ENCODE data around the gene SPRR4. TPM values are rescaled to one million over a fixed set of nuclear protein-coding genes. Genes with fewer than 3 reads are reported as not detected.

The SPRR4 gene
- total and polyA plus RNA-seq, 10 of the 15 experiments (the other 5 are each of a cell fraction or from before 2014, with no cell fraction given): not detected

- no peak overlapping the region for H3K27ac ChIP-seq (ENCODE audit: control insufficient read depth, insufficient read depth)
- CTCF ChIA-PET: interaction anchor here (1.2 to 2.3 kb wide), 4 partner anchors 59 to 294 kb away, joined by 4 to 5 read pairs (median 4); no protein-coding TSS in a partner anchor
- RAD21 ChIA-PET (ENCODE audit: unreplicated experiment): interaction anchor here (1.8 kb wide), 1 partner anchor 57 kb away, joined by 3 read pairs; no protein-coding TSS in a partner anchor
These were observed 41.8 kb upstream of the SPRR4 start for GRCh38 chr1:152928671-152929070.

GRCh38 chr1:152932170-152932811 lies 38.2 kb upstream of the SPRR4 start:
- POLR2A ChIA-PET: no interaction called here
- Histone ChIP-seq H3K9me3 (replicated peaks; ENCODE audit: control insufficient read depth, insufficient read depth, low read length) (no peaks in the 10 kb centered on the region), H3K4me1 (ENCODE audit: control insufficient read depth, insufficient read depth, low read length) (no peaks in the 10 kb centered on the region), H3K27me3 (replicated peaks in 1 of 2; ENCODE audit: control insufficient read depth in 2 of 2, insufficient read depth in 2 of 2, low read length in 1 of 2) (peaks cover 0 to 2% of the 10 kb centered on the region in 2 experiments; a peak in 2 of 4 replicates), H3K79me2 (ENCODE audit: control insufficient read depth, insufficient read depth, low read length) (no peaks in the 10 kb centered on the region), H2AFZ (ENCODE audit: control insufficient read depth, low read depth, low read length) (no peak overlapping the region), H3K36me3 (ENCODE audit: control insufficient read depth in 2 of 2, insufficient read depth in 2 of 2, low read length in 1 of 2) (no peaks in the 10 kb centered on the region), H3K27ac (ENCODE audit: control insufficient read depth, insufficient read depth) (no peak overlapping the region), H3K4me3 (no peak overlapping the region), H4K20me1 (ENCODE audit: control insufficient read depth, insufficient read depth) (no peaks in the 10 kb centered on the region), H3K4me2 (ENCODE audit: control insufficient read depth, insufficient read depth) (no peak overlapping the region), H3K9ac (ENCODE audit: control insufficient read depth, insufficient read depth, low read length) (no peak overlapping the region)
- in situ Hi-C loops (cut with MboI) (no loop called here), intact Hi-C loops (cut with micrococcal nuclease; ENCODE audit: unreplicated experiment) (no loop called here)
- SMC1A ChIA-PET (ENCODE audit: uncharacterized antibody, unreplicated experiment): no interaction called here
- ATAC-seq (peak; percentile 22; the same call in 2 of the 3 replicates), FAIRE-seq (peak; percentile 27), DNase-seq (ENCODE audit: low read depth, low spot score) (no peak)
- RAD21 ChIA-PET (ENCODE audit: unreplicated experiment): no interaction called here
- TF ChIP-seq PAX8 (IDR thresholded peaks at IDR 0.05): no peak
- no peak for TF ChIP-seq PML (IDR thresholded peaks at IDR 0.05; ENCODE audit: low read length)
- no peak for TF ChIP-seq STAT3 (IDR thresholded peaks at IDR 0.05; ENCODE audit: low read depth, low read length)
- CTCF ChIA-PET: no interaction called here
- 44% methylated on average over 4 of the region's 4 CpGs for WGBS (ENCODE audit: insufficient coverage, insufficient replicate concordance, low lambda C conversion rate, missing lambda C conversion rate)
- BruUV-seq (replicated peaks): no TSS peak

More at GRCh38 chr1:152928671-152929070, 41.8 kb upstream of the SPRR4 start:
- Histone ChIP-seq H3K4me1 (ENCODE audit: control insufficient read depth, insufficient read depth, low read length) (no peaks in the 10 kb centered on the region), H3K27me3 (replicated peaks in 1 of 2; ENCODE audit: control insufficient read depth in 2 of 2, insufficient read depth in 2 of 2, low read length in 1 of 2) (no peaks in the 10 kb centered on the region; a peak in 1 of 4 replicates), H3K4me2 (ENCODE audit: control insufficient read depth, insufficient read depth) (no peak overlapping the region), H3K79me2 (ENCODE audit: control insufficient read depth, insufficient read depth, low read length) (no peaks in the 10 kb centered on the region), H2AFZ (ENCODE audit: control insufficient read depth, low read depth, low read length) (no peak overlapping the region), H3K4me3 (no peak overlapping the region), H3K9me3 (replicated peaks; ENCODE audit: control insufficient read depth, insufficient read depth, low read length) (peaks cover 2% of the 10 kb centered on the region; the same call in 1 of the 3 replicates), H3K36me3 (ENCODE audit: control insufficient read depth in 2 of 2, insufficient read depth in 2 of 2, low read length in 1 of 2) (no peaks in the 10 kb centered on the region), H3K9ac (ENCODE audit: control insufficient read depth, insufficient read depth, low read length) (no peak overlapping the region), H4K20me1 (ENCODE audit: control insufficient read depth, insufficient read depth) (no peaks in the 10 kb centered on the region)
- BruUV-seq (replicated peaks): no TSS peak
- in situ Hi-C loops (cut with MboI): loop anchor here (5.0 kb wide), 2 partner anchors 56 to 271 kb away; no protein-coding TSS in a partner anchor
- DNase-seq (ENCODE audit: low read depth, low spot score) (no peak), ATAC-seq (no peak), FAIRE-seq (no peak)
- POLR2A ChIA-PET: no interaction called here
- no peak for TF ChIP-seq HCFC1 (IDR thresholded peaks at IDR 0.05; ENCODE audit: low read length)
- TF ChIP-seq SREBF2 (IDR thresholded peaks at IDR 0.05; ENCODE audit: low read length): no peak
- TF ChIP-seq RUNX3 (IDR thresholded peaks at IDR 0.05; ENCODE audit: low read length): no peak
- no peak for TF ChIP-seq IRF3 (IDR thresholded peaks at IDR 0.05)
- TF ChIP-seq NR2F1 (conservative IDR thresholded peaks at IDR 0.05): no peak
- WGBS (ENCODE audit: insufficient coverage, insufficient replicate concordance, low lambda C conversion rate, missing lambda C conversion rate): 30% methylated on average over 3 of the region's 3 CpGs
- intact Hi-C loops (cut with micrococcal nuclease; ENCODE audit: unreplicated experiment): loop anchor here (5.0 kb wide), 1 partner anchor 276 kb away; no protein-coding TSS in a partner anchor
- SMC1A ChIA-PET (ENCODE audit: uncharacterized antibody, unreplicated experiment): interaction anchor here (1.2 to 3.2 kb wide), 3 partner anchors 59 to 278 kb away, joined by 3 to 12 read pairs (median 11); no protein-coding TSS in a partner anchor

Measured in GM12878 (cell line).